HG02588 (cell line): ENCODE measurements around the gene MEIOB.
"Not testable (repeated sequence)": the region's sequence is repeated elsewhere in the genome, so short reads cannot be mapped to it uniquely, and the experiment has no call there.

Experiments
- ATAC-seq: cut with Tn5 transposase; IDR thresholded peaks from one replicate; pipeline ENCODE4 v1.9.1; 2021; ENCODE audit warnings: mild to moderate bottlenecking, moderate library complexity; ENCODE audit not compliant: unreplicated experiment

MEIOB gene

DNA sequence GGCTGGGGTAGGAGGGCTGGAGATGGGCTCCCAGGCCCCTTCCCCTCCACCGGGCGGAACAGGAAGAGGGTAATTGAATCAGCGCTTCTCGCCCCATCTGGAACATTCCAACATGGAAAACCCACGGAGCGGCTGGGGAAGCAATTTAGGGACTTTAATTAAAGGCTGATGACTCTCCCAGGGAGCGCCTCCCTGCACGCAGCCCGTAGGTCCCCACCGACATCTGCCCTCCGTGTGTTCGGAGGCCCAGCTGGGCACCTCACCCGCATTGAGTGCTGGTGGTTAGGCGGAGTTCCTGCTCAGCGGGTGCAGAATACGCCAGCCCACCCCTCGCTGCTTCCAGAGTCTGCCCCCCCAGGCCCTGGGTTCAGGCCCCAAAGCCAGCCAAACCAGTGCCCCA is 36.2 kb upstream of the MEIOB start:
- no peak for ATAC-seq

GRCh38 chr16:1907226-1907860 is 35.4 kb upstream of the MEIOB start:
- ATAC-seq = no peak

DNA sequence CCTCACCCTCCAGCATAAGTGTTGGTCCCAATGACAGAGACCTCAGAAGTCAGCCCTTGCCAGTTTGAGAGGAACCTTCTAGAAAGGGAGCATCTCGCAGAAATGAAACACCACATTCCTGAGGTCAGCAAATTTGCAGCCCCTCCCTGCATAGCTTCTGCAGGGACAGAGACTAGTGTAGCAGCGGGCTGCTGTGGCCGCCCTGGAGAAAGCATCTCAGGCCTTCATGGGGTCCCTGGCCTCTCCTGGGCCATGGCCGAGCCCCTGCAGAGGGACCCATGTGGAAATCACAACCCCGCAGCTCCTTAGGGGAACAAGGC is 34.8 kb upstream of the MEIOB start:
- no peak for ATAC-seq

DNA sequence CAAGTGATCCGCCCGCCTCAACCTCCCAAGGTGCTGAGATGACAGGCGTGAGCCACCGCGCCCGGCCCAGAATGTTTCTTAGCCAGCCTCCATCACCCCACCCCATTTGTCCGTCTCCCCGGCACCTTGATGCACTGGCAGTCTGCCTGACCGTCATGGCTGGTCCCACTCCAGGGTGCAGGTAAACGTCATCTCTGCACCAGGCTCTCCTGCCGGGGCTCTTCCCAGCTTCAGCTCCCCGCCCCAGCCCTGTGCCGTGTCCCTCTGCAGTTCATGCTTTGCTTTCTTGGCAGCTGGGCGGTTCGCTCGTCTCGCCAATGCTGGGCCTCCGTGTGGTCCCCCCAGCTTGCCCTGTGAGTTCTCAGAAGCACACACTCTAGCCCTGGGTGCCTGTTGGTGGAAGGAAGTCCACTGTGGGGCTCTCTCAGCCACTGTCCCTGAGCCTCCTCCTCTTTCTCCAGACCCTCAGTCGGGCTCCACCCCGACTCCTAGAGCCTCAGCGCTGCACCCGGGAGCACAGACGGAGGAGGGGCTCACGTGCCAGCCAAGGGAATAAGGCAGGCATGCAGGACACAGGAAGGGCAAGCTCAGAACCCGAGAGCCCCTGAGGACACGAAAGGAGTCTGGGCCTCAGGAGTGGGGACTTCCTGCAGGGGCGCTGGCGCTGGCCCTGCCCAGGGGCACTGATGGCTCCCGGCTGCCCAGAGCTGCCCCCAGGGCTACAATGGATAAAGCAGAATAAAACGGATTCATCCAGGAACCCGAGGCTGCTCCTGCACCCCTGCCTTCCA is 34.3 kb upstream of the MEIOB start:
- no peak for ATAC-seq

DNA sequence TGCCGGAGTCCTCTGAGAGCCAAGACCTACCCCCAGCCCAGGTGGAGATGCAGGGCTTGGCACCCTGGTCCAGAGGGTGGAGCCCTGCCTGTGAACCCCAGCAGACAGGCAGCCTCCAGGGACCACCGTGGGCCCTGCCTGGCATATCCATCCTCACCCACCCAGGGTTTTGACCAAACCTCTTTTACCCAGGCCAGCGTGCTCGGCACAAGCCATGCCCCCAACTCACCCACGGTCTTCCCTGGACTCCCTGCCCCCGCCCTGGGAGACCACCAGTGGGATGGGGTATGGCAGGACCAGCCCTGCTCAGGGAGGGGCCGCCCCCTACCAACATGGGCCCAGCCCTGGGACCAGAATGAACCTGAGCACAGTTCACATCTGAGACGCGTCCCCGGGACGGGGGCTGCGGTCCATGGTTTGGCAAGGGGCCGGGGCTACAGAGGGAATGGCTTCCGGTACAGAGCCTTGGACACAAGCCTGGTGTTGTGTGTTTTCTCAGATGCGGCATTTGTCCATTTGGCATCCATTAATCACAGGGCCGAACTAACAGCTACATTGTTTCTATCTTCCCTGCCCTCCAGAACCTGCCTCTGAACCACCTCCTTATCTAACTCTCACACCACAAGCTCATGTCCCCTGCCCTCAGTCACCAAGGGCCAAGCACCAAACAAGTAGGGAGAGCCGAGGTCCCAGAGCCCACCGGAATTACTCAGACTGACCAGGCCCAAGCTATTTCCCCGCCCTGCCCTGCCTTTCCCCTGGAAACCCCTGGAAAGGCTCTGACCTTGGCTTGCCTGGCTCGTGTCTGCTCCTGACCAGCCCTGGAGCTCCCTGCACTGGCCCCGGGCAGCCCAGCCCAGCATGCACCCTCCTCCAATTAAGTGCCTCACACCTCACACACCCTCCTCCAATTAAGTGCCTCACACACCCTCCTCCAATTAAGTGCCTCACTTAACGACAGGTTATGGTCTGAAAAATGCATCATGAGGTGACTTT is 32.2 kb upstream of the MEIOB start:
- ATAC-seq = no peak

GRCh38 chr16:1903220-1903574 is 31.2 kb upstream of the MEIOB start:
- no peak for ATAC-seq

DNA sequence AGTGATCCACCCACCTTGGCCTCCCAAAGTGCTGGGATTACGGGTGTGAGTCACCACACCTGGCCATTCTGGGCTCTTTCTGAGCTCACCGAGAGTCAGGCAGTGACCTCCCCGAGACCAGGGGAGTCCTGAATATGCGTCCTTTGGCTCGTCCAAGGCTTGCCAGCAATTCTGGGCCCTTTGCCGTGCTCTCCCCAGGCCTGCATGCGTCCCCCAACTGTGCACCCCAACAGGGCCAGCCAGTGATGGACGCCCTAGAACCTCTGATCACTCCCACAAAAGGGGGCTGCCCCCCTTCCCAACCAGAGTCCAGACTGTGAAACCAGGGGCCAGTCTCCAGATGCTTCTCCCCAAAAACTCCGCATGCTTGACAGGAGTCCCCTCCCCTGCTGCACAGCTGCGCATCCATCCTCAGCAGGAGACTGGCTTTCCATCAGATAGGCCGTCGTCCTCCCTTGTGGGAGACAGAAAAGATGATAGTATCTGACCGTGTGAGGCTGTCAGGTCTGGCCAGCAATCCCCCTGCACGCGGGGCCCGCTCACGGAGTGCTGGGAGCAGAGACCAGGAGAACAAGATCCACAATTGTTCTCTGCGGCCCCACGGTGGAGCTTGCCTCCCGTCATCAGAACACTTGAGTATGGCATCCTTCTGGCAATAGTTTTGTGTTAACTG is 30.7 kb upstream of the MEIOB start:
- no peak for ATAC-seq

GRCh38 chr16:1900452-1900774 is 28.4 kb upstream of the MEIOB start:
- ATAC-seq = no peak

GRCh38 chr16:1899641-1900451 is 27.9 kb upstream of the MEIOB start:
- no peak for ATAC-seq

DNA sequence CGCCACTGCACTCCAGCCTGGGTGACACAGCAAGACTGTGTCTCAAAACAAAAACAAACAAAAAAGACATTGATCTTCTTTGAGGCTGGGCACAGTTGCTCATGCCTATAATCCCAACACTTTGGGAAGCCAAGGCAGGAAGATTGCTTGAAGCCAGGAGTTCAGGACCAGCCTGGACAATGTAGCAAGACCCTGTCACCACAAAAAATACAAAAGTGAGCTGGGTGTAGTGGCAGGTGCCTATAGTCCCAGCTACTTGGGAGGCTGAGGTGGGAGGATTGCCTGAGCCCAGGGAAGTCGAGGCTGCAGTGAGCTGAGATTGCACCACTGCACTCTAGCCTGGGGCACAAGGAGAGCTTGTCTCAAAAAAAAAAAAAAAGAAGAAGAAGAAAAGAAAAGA is 25.7 kb upstream of the MEIOB start:
- ATAC-seq = not testable (repeated sequence)

DNA sequence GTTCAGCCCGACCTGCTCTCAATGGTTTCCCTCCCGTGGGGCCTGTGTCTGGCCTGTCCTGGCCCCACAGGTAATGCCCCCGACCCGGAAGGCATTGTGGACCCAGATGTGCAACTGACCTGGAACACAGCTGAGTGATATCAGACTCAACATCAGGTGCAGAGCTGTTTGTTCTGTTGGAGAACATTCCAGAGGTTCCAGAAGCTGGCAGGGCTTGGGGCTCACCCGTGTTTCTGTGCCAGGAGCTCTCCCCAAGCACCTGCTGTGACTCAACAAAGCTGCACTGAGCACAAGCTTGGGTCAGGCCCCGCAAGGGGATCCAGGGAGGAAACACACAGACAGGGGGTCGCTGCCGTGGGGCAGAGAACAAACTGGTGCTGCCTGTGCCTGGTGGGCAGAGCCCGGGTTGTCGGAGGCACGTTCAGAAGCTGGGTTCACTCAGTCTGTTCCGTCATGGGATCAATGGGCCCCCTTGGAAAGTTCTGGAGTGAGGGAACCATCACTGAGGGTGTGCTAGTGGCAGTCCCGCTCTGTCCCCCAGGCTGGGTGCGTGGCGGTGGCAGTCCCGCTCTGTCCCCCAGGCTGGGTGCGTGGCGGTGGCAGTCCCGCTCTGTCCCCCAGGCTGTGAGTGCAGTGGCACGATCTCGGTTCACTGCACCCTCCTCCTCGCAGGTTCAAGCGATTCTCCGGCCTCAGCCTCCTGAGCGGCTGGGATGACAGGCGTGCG is 24.1 kb upstream of the MEIOB start:
- no peak for ATAC-seq

DNA sequence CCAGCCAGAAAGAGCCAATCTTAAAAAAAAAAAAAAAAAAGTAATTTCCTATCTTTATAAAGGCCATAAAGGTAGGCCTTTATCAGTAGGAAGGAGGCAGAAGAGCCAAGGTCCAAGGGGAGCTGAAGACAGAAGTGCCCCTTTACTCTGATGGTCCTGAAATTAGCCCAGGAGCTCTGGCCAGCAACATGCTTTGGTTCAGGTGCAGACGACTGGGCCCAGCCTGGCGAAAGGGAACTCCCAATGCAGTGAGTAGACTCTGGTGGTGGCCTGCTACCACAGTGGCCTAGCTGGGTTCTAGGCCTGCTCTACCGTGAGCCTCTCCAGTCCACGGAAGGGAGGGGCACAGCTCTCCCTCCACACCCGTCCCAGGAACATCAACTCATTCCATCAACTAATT is 23.1 kb upstream of the MEIOB start:
- no peak for ATAC-seq

DNA sequence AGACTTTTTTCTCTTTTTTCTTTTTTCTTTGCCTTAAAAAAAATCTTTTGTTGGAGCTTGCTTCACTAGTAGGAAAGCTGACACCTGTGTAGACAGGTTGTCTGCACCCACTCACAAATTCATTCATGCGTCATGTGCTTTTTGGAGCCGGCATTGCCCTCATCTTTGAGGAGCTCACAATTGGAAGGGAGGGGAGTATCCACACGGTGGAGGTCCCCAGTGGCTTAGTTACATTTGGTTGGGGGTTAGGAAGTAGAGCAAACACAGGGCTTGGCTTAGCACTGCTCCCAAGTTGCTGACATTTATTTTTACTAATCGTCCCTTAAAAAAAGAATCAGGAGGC is 18.7 kb upstream of the MEIOB start:
- no peak for ATAC-seq

DNA sequence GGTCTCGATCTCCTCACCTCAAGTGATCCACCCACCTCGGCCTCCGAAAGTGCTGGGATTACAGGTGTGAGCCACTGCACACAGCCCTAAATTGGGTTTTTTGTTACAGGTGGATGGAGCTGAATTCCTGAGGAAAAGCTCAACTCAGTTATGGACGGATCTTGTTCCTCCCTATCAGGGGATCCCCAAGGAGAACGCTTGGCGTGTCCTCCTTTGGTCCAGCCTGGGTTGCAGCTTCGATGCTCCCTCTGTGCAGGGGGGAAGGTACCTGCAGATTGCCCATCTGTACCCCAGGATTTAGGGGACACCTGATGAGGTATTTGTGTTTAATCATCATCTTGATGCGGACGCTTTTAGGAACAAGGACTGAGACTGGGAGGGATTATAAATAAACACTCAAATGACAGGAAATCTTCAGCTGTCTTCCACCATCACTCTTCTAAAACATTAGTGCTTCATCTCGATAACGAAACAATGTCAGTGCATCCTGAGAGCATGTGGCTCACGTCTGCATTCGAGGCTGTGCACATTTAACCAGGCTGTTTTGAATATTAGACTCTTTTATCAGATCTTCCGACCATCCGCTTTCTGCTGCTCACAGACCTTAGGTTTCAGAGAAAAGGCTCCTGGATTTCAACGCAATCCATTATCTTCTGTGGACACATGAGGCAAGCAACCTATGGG is 18.2 kb upstream of the MEIOB start:
- no peak for ATAC-seq

DNA sequence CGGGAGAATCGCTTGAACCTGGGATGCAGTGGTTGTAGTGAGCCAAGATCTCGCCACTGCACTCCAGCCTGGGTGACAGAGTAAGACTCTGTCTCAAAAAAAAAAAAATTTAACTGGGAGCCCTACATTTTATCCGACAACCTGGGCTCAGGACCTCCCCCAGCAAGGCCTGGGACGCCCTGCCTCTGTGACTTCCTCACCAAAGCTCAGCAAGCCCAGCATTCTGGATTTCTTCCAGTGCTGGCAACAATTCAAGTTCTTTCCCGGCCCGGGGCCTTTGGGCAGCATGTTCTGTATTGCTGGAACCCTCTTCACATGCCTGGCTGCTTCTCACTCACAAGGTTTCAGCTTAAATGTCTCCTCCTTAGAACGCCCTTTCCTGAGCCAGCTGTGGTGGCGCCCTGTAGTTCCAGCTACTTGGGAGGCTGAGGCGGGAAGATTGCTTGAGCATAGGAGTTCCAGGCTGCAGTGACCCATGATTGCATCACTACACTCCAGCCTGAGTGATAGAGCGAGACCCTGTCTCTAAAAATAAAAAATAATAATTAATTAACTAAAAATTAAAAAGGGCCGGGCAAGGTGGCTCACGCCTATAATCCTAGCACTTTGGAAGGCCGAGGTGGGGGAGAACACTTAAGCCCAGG is 15.9 kb upstream of the MEIOB start:
- ATAC-seq = no peak

- no peak for ATAC-seq
Observed at GRCh38 chr16:1884889-1885288, 12.9 kb upstream of the MEIOB start.

DNA sequence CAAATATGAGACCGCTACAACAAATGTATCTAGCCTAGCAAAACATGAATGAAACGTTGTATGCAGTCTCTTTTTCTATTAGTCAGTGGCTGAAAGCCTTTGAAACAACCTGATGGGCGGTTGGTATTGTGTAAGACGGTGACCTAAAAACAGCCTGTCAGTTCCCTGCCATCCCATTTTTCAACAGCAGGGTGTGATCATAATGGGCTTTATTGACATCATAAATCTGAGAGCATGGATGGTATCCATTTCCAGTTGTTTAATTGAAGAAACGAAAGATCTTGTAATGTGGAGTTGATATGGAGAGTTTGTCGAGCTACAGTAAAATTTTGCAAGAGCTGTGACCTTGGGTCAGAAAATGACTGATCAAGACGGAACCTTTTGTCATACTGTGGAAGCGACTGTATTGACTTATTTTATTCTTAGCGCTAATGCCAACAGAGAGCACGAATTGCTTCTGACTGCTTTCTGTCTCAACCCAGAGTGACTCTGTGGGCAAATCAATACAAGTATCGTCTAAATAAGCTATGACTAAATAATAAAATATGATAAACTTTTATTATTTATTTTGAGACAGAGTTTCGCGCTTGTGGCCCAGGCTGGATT is 12.3 kb upstream of the MEIOB start:
- no peak for ATAC-seq

- ATAC-seq = not testable (repeated sequence)
Observed at GRCh38 chr16:1881172-1881571, 9.2 kb upstream of the MEIOB start.
